Prostate gland (tissue), 2 donors: ENCODE data around the gene TSHZ2. TPM values are rescaled to one million over a fixed set of nuclear protein-coding genes. Genes with fewer than 3 reads are reported as not detected.
"Not testable (repeated sequence)": the region's sequence is repeated elsewhere in the genome, so short reads cannot be mapped to it uniquely, and the experiment has no call there.

Experiments
- DNase-seq: peaks from one replicate; pipeline ENCODE4 v3.0.0-alpha.2; 2019; ENCODE audit warnings: low spot score
- H3K27ac ChIP-seq, 2 donors: fragments of 200-600 bp; sonication (generic); 2 replicates each; pipeline ENCODE4 v1.5.1; 2017 to 2019
- H3K27me3 ChIP-seq: fragments of 200-600 bp; sonication (generic); replicated peaks from 2 replicates; pipeline ENCODE4 v1.5.1; 2019; ENCODE audit not compliant: insufficient read depth
- H3K36me3 ChIP-seq, 2 donors: fragments of 200-600 bp; sonication (generic); 1 replicate in 1 of 2; 2 replicates in 1 of 2; pipeline versions ENCODE4 v1.5.1 to v1.8.1; 2017 to 2019
- H3K4me1 ChIP-seq: fragments of 200-600 bp; sonication (generic); replicated peaks from 2 replicates; pipeline ENCODE4 v1.5.1; 2019
- H3K4me3 ChIP-seq, 2 donors: fragments of 200-600 bp; sonication (generic); 2 replicates each; pipeline ENCODE4 v1.5.1; 2017 to 2019
- H3K9me3 ChIP-seq: fragments of 200-600 bp; sonication (generic); 2 replicates; pipeline ENCODE4 v1.5.1; 2017
- POLR2A ChIP-seq: fragments of 450-650 bp; IDR thresholded peaks from one replicate; pipeline ENCODE4 v1.6.1; 2016; ENCODE audit warnings: antibody characterized with exemption, mild to moderate bottlenecking
- POLR2AphosphoS5 ChIP-seq: sonication (generic); formaldehyde crosslinking; IDR thresholded peaks from one replicate; pipeline ENCODE4 v1.6.1; 2017; ENCODE audit warnings: antibody characterized with exemption
- WGBS: methylation state at CpG from one replicate; pipeline ENCODE4 v1.1.5; 2018; 5-methylcytosine and 5-hydroxymethylcytosine counted together
- intact Hi-C: fragments of 100-400 bp; cut with DNase I; formaldehyde crosslinking; loops from one replicate; pipeline ENCODE4 v1.14.2; 2022
- total RNA-seq, 2 donors: library from RNA; depleted of rRNA; stranded (reverse); fragments of >200 nt; gene quantifications; one replicate each; pipeline ENCODE4 v1.1.0, GENCODE V29; 2016
- TF ChIP-seq, protein P1 (sequence below), 4 experiments: fragments of 200-600 bp in 2 of 4; fragments of 450-650 bp in 2 of 4; sonication (generic) in 2 of 4; IDR thresholded peaks; 1 replicate in 3 of 4; 2 replicates in 1 of 4; pipeline ENCODE4 v1.5.1; 2016 to 2019; ENCODE audit warnings: antibody characterized with exemption in 4 of 4, mild to moderate bottlenecking in 2 of 4, moderate library complexity in 2 of 4

The TSHZ2 gene
- total RNA-seq, 2 donors from 2014 or later: 9.8 to 35.1 TPM

DNA sequence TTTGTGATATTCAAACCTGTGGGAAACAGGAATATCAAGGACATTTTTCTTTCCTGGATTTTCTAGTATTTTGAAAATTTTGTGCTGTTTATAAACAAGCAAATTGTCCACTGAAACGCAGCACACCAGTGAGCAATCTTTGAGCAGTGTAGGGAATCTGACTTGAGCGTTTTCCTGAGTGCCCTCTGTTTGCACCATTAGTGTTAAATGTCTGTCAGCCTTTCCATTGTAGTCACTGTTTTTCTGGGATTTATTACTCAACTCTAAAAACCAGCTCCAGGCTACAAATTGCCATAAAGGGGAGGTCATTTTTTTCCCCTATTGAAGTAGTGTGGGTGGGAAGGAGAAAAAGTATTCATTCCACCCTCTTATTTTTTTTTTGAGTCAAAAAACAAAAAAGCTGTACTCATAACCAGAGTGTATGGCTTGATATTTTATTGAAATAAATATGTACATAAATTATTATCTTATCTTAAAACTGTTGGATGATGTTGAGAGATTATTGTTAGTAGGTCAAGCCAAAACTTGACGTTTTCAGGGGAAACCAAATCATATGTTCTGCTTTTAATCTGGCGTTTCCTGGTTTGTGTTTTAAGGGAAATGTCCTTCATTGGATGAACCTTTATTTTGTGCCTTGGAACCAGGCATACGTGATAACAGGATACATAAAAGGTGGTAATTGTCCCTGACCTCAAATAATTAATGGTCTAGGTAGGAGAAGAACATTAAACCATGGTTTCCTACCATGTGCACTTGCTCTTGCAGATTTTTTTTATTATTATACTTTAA is 51.8 kb downstream of the TSHZ2 start:
- H3K4me1 ChIP-seq: no peaks in the 10 kb centered on the region
- 47% methylated on average over 5 of the region's 5 CpGs for WGBS
- H3K27ac ChIP-seq: no peak overlapping the region
- intact Hi-C loops: no loop called here
- no peaks in the 10 kb centered on the region for H3K9me3 ChIP-seq
- H3K4me3 ChIP-seq: no peak overlapping the region
- no peaks in the 10 kb centered on the region for H3K36me3 ChIP-seq
- no peaks in the 10 kb centered on the region for H3K27me3 ChIP-seq
- no peak for DNase-seq
- TF ChIP-seq, protein P1, sequence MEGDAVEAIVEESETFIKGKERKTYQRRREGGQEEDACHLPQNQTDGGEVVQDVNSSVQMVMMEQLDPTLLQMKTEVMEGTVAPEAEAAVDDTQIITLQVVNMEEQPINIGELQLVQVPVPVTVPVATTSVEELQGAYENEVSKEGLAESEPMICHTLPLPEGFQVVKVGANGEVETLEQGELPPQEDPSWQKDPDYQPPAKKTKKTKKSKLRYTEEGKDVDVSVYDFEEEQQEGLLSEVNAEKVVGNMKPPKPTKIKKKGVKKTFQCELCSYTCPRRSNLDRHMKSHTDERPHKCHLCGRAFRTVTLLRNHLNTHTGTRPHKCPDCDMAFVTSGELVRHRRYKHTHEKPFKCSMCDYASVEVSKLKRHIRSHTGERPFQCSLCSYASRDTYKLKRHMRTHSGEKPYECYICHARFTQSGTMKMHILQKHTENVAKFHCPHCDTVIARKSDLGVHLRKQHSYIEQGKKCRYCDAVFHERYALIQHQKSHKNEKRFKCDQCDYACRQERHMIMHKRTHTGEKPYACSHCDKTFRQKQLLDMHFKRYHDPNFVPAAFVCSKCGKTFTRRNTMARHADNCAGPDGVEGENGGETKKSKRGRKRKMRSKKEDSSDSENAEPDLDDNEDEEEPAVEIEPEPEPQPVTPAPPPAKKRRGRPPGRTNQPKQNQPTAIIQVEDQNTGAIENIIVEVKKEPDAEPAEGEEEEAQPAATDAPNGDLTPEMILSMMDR (IDR thresholded peaks at IDR 0.05): no peak
- no peak for TF ChIP-seq POLR2A

DNA sequence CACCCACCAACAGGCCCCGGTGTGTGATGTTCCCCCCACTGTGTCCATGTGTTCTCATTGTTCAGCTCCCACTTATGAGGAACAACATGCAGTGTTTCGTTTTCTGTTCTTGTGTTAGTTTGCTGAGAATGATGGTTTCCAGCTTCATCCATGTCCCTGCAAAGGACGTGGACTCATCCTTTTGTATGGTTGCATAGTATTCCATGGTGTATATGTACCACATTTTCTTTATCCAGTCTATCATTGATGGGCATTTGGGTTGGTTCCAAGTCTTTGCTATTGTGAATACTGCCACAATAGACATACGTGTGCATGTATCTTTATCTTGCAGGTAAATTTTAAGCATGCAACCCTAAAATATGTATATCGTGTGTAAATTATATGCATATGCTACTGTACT is 52.5 kb downstream of the TSHZ2 start:
- 97% methylated on average over 5 of the region's 5 CpGs for WGBS
- intact Hi-C loops, H3K36me3 ChIP-seq, H3K9me3 ChIP-seq, H3K4me3 ChIP-seq, DNase-seq, H3K27me3 ChIP-seq, H3K27ac ChIP-seq, H3K4me1 ChIP-seq: not testable (repeated sequence)

DNA sequence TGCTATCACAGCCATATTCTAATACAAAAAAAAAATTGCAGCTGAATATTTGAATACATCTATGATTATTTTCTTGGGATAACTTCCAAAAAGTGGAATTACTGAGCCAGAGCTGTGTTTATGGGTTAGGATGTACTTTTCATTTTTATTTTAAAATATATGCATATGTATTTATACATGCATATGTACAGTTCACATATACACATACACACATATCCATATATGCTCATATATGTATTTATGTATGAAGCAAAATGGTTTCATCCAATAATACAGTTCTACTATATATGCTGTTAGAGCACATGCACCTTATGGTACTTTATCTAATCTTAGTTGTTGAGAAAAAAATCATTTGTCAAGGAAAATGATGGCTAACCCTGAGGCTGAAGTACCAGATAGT is 54.9 kb downstream of the TSHZ2 start:
- H3K36me3 ChIP-seq: no peaks in the 10 kb centered on the region
- no peaks in the 10 kb centered on the region for H3K9me3 ChIP-seq
- no peaks in the 10 kb centered on the region for H3K27me3 ChIP-seq
- H3K4me3 ChIP-seq: no peak overlapping the region
- intact Hi-C loops: no loop called here
- no peaks in the 10 kb centered on the region for H3K4me1 ChIP-seq
- H3K27ac ChIP-seq: no peak overlapping the region
- no peak for DNase-seq
- TF ChIP-seq POLR2AphosphoS5 (no peak), POLR2A (no peak)
- TF ChIP-seq, protein P1 (IDR thresholded peaks at IDR 0.05): no peak

DNA sequence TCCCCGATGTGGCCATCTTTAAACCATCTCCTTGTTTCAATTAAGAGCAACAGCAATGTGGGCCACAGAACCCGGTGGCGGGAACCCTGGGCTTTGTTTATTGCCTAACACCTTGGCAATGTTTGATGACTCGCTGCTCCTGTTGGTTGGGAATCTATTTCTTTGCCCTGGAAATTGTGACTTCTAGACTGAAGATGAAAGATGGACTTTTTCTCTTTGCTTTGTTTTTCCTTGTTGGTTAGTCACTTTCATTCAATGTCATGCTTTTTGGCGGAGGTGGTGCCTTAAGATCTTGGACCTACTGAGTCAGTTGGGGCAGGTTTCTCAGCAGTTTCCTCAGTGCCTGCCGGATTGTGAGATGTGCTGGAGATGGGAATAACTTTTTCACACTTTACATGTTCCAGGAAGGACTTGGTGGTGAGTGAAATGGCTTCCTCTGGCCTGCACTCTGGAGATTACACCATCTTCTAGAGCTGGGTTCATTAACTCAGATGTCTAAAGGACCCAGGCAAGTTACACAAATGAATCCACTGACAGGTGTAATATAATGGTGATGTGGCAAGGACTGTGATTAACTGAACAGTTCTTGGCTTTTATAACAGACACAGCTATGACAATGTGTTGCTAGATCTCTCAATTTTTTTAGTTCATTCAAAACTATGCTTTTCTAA is 56.3 kb downstream of the TSHZ2 start:
- intact Hi-C loops: no loop called here
- Histone ChIP-seq H3K9me3 (no peaks in the 10 kb centered on the region), H3K27ac (no peak overlapping the region), H3K4me3 (no peak overlapping the region), H3K4me1 (no peaks in the 10 kb centered on the region), H3K27me3 (no peaks in the 10 kb centered on the region), H3K36me3 (no peaks in the 10 kb centered on the region)
- TF ChIP-seq POLR2A (no peak), POLR2AphosphoS5 (no peak)
- TF ChIP-seq, protein P1 (IDR thresholded peaks at IDR 0.05): no peak
- no peak for DNase-seq
- 88% methylated on average over 6 of the region's 6 CpGs for WGBS

DNA sequence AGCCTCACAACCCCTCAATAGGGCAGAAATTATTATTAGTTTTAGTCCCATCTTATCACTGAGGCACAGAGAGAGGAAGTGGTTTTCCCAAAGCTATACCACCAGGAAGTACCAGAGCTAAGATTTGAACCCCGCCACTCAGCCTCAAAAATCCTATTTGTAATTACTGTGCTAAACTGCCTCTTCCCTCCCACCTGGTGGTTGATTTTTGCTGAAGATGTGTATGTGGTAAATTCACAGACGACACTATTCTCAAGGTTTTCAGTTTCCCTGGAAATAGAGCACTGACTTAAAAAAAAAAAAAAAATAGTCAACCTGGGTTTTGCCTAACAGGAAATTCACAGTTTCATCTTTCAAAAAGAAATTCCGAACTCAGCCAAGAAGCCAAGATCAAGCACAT is 57.9 kb downstream of the TSHZ2 start:
- Histone ChIP-seq H3K4me3 (no peak overlapping the region), H3K36me3 (no peaks in the 10 kb centered on the region), H3K27ac (no peak overlapping the region), H3K4me1 (no peaks in the 10 kb centered on the region), H3K27me3 (no peaks in the 10 kb centered on the region), H3K9me3 (no peaks in the 10 kb centered on the region)
- TF ChIP-seq POLR2A (no peak), POLR2AphosphoS5 (no peak)
- TF ChIP-seq, protein P1 (IDR thresholded peaks at IDR 0.05): no peak
- intact Hi-C loops: no loop called here
- no peak for DNase-seq
- WGBS: 64% methylated on average over 3 of the region's 3 CpGs
